T-helper 2 cell treated with Interferon-gamma antibody and Interleukin-4, amounts not matched to agents 100 ng/mL and 5 ng/mL, for 36 hours (primary cell): ENCODE results near the gene MAST3. TPM values are rescaled to one million over a fixed set of nuclear protein-coding genes. Genes with fewer than 3 reads are reported as not detected.

ENCODE experiments used
- intact Hi-C: fragments of 100-400 bp; cut with micrococcal nuclease; formaldehyde crosslinking; loops from one replicate; pipeline ENCODE4 v1.15.1; 2023
- total RNA-seq: library from RNA; stranded (reverse); gene quantifications from 2 replicates; pipeline ENCODE4 v1.2.3, GENCODE V29; 2022

The MAST3 gene
- total RNA-seq, 1 donor from 2014 or later, result 22.5 TPM

DNA sequence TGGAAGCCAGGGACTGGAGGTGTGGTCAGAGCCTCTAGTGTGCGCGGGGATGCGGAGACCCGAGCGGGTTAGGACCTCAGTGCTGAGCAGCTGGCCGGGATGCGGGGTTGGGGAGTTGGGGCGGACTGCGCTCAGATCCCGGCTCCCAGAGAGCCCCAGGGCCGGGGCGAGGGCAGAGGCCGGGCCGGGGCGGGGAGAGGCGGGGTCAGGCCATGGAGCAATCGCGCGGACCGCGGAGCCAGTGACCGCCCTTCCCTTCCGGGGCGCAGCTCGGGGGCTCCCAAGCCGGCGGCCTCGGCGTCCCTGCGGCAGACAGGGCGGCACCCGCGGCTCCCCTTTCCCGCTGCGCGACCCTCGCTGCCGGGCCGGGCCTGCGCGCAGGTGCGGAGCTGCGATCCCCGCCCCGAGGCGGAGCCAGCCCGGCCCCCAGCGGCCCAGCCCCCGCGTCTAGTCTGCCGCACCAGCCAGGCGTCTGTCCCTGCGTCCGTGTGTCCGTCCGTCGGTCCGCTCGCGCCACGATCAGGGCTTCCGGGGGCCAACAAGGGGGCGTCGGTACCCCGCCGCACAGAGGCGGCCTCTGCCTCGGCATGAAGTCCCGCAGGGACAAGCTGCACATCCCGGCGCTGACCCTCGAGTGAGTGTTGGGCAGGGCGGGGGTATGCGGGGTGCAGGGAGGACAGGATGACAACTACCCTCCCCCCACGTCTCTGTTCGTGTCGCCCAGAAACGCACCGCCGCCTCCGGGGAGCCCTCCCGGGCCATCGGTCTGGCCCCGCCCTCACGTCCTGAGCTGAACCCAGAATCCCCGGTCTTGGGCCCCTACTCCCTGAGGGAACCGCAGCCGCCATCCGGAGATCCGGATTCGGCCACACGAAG, 12.4 kb downstream of the MAST3 start:
- intact Hi-C loops, result loop anchor here (5.0 kb wide), 1 partner anchor 142 kb away; no protein-coding TSS in a partner anchor

DNA sequence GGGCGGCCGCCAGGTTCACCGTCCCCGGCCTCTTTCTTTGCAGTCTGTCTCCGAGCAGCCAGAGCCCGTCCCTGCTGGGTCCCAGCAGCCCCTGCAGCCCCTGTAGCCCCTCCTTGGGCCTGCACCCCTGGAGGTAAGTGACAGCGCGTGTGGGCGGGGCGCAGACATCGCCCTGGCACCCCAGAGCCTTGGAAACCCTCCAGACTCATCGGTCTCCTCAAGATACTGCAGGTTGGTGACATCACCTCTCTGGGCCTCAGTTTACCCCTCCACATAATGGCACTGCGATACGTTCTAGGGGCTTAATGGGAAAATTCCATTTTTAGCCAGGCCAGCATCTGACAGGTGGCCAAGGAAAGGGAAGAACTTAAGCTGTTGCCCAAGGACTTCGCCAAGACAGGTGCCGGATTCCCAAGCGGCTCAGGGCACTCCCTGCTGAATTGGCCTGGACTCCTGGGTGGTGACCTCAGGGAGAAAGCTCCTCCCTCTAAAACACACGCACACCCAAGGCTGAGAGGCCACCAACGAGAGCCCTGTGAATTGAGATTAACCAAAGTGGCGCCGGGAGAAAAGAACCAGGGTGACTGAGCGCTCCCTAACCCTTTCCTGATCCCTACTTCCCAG, 13.1 kb downstream of the MAST3 start:
- intact Hi-C loops, result loop anchor here (5.0 kb wide), 1 partner anchor 142 kb away; no protein-coding TSS in a partner anchor

DNA sequence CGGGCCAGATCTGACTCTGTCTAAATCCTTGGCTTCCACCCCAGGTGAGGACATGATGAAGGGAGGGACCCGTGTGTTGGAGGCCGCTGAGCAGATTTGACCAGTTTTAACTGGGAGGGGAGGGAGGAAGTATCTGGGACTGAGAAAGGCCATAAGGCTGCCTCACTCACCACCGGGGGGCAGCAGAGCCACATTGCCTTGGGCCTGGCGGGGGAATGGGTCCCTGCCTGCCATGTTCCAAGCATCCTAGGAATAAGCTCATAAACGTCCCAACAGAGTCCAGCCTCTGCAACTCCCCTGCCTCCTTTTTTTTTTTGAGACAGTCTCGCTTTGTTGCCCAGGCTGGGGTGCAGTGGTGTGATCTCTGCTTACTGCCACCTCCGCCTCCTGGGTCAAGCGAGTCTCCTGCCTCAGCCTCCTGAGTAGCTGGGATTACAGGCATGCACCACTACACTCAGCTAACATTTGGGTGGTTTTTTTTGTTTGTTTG, 15.5 kb downstream of the MAST3 start:
- intact Hi-C loops, result loop anchor here (1.0 to 5.0 kb wide), 3 partner anchors 39 to 139 kb away; no protein-coding TSS in a partner anchor

DNA sequence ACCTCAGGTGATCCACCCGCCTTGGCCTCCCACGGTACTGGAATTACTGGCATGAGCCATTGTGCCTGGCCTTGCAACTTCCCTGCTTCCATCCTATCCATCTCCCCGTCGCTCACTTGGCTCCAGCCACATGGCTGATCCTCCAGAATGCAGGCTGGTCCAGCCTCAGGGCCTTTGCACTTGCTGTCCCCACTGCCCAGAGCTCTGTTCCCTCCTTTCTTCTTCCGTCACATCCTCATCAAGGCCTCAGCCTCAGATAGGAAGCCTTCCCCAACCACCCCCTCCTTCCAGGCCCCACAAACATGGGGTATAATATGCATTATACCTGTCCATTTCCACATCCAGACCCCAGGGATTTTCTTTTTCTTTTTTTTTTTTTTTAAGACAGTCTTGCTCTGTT, 16.2 kb downstream of the MAST3 start:
- intact Hi-C loops, result loop anchor here (1.0 to 5.0 kb wide), 3 partner anchors 38 to 138 kb away; no protein-coding TSS in a partner anchor

DNA sequence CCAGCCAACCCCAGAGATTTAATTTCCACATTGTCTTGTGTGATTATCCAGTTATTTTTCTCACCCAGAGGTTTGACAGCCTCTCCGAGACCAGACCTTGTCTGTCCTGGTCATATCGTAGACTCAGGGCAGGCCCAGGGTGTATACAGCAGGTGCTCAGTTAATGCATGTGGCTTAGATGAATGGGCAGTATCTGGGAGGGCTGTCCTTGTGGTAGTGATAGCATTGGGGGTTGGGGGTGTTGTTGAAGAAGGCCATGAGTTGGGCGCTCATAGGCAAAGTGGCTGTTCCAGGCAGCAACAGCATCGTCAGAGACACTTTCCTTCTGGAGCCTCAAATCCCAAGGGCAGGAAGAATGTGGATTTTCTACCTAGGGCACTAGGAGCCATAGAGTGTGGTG, 16.9 kb downstream of the MAST3 start:
- intact Hi-C loops, result loop anchor here (5.0 kb wide), 1 partner anchor 138 kb away; no protein-coding TSS in a partner anchor

DNA sequence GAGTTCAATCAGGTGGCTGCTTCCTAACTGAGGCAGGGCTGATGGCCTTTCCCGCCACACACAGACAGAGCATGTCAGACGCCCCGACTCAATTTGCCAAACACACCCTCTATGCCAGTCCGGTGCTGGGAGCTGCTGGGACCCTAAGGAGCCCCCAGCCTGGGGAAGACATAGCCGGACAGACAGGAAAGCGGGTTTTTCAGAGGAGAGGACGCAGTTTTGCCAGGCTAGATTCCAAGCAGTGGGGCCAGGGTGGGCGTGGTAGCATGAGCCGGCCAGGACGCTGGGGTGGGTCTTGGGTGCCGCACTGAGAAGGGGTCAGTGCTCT, 19.8 kb downstream of the MAST3 start:
- intact Hi-C loops, result loop anchor here (5.0 kb wide), 1 partner anchor 110 kb away; the partner anchor contains the start of gene ARRDC2

DNA sequence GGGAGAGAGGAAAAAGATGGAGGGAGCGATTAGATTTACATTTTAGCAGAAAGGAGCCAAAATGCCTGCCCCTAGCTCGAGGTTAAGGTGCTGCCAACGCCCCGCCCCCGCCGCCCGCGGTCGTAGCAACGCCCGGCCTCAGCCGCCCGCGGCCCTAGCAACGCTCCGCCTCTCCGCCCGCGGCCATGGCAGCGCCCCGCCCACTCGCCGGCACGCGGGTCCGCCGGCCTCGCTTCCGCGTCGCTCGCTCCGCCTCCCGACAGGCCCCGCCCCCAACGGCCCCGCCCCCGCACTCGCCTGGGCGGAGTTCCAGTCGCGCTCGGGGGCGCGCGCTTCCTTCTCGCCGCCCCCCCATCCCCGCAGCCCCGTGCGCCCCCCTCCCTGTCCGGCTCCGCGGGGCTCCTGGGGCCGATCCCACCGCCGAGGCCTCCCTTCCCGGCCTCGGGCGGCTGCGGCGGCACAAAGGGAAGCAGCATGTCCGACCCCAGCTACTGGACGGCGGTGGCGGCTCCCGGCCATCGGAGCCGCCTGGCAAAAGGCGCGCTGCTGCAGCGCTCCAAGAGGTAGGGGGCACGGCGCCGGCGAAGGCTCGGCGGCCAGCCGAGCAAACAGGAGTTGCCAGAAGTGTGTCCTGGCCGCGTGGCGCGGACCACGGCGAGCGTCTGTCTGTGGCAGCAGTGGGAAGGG, 20.3 kb downstream of the MAST3 start:
- intact Hi-C loops, result loop anchor here (2.0 to 5.0 kb wide), 3 partner anchors 29 to 111 kb away; partner anchors contain the start of genes ARRDC2 and MPV17L2

DNA sequence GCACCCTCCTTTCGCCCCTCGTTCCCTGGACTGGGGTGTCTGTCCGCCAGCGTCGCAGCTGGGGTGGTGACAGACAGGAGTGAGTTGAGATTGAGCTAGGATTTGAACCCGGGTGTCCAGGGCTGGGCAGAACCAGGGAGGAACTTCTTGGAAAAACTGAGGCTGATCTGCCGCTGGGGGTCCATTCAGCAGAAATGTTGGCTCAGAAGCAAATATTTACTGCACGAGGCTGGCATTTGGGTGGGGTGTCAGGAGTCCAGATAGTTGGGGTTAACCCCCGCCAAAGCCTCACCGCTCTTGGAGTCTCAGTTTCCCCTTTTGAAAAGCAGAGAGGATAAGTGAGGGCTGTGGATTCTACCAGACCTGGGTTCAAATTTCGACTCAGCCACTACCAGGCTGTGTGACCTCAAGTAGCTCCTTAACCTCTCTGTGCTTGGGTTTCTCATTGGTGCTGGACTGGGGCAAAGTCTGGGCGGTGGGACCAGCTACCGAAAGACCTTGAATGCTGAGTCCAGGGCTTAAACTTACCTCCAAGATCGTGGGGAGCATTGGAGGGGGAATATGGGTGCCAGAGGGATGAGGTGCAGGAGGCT, 20.9 kb downstream of the MAST3 start:
- intact Hi-C loops, result loop anchor here (1.0 to 5.0 kb wide), 4 partner anchors 30 to 111 kb away; partner anchors contain the start of genes ARRDC2 and MPV17L2

DNA sequence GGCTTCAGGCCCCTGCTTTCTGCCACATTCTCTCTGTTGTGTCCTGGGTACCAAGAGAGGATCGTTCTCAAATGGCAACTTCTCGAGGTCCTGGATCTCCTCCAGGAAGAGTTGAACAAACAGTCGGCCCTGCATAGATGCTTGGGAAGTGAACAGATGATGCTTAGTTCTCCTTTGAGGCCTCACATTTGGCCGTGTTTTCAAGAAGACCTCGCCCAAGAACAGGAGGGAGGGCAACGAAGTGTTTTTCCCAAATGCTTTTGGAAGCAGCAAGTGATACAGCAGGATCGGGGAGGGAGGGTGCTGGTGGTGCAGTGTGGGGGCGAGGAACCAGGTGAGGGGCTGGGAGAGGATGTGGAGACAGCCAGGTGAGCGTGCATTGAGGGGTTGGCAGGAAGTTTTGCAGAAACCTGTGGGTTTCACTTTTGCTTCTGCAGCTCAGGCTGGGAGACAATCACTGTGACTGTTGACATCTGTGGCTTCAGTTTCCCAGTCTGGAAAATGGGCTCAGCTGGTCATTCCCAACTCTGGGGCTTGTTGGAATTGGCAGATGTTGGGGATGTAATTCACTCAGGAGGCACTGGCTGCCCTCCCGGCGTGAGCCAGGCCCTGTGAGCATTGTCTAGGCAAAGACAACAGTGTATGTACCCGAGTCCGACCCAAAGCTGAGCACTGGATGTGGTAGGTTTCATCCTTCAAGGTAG, 21.6 kb downstream of the MAST3 start:
- intact Hi-C loops, result loop anchor here (1.0 to 5.0 kb wide), 4 partner anchors 30 to 112 kb away; partner anchors contain the start of genes ARRDC2 and MPV17L2

DNA sequence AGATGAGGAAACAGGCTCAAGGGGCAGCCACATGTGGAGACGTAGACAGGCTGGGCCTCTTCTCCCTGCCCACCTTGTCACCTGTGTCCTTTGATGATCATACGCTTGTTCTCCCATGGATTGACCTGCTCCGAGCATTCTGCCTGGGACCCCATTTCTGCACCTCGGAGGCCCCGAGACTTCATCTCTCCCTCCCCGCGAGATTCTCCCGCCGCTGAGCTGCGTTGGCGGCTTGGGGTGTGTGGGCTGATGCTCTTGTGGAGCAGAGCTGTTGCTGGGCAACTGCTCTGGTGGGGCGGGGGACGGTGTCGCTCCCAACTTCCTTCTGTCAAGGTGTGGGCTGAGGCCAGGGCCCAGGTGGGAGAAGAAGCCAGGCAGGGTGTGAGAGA, 22.1 kb downstream of the MAST3 start:
- intact Hi-C loops, result loop anchor here (1.0 to 5.0 kb wide), 4 partner anchors 31 to 112 kb away; partner anchors contain the start of genes ARRDC2 and MPV17L2

DNA sequence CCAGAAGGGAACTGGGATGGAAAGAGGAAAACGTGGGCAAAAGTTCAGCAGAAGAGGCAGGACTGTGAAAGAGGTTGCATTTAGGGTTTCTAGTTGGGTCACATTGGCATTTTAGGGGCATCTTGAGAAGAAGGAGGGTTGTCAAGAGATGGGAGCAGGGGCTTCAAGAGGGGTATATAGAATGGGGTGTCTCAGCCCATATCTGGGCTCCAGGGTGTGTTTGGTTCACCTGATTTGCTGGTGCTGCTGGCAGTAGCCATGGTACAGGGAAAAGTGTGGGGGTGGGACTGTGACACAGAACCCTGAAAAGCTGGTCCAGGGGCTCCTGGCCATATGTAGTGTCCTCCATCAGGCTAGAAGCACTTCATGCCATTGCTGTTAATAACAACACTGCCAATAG, 22.5 kb downstream of the MAST3 start:
- intact Hi-C loops, result no loop called here

DNA sequence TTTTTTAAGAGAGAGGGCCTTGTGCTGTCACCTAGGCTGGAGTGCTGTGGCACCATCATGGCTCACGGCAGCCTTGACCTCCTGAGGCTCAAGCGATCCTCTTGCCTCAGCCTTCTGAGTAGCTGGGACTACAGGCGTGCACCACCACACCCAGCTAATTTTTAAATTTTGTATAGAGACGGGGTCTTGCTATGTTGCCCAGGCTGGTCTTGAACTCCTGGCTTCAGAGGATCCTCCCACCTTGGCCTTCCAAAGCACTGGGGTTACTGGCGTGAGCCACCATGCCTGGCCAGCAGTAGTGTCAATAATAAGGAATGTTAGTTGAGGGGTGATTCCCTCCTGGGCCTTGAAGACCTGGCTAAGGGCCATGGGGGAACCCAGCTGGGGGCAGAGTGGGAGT, 23.6 kb downstream of the MAST3 start:
- intact Hi-C loops, result no loop called here

DNA sequence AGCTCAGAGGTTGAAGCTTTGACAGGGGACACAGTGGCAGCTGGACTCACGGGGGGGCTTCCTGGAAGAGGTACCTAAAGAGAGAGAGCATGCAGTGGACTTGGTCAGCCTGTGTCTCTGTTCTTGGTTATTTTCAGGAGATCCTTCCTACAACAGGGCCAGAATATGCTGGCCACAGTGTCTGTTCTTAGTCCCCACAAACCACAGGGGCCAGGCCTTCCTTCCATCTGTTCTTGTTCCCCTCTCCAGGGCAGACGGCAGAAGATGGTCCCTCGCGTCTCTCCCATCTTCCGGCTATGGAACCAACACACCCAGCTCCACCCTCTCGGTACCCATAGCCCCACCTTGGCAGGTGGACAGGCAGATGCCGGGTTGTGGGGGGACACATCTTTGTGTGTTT, 24.8 kb downstream of the MAST3 start:
- intact Hi-C loops, result no loop called here

DNA sequence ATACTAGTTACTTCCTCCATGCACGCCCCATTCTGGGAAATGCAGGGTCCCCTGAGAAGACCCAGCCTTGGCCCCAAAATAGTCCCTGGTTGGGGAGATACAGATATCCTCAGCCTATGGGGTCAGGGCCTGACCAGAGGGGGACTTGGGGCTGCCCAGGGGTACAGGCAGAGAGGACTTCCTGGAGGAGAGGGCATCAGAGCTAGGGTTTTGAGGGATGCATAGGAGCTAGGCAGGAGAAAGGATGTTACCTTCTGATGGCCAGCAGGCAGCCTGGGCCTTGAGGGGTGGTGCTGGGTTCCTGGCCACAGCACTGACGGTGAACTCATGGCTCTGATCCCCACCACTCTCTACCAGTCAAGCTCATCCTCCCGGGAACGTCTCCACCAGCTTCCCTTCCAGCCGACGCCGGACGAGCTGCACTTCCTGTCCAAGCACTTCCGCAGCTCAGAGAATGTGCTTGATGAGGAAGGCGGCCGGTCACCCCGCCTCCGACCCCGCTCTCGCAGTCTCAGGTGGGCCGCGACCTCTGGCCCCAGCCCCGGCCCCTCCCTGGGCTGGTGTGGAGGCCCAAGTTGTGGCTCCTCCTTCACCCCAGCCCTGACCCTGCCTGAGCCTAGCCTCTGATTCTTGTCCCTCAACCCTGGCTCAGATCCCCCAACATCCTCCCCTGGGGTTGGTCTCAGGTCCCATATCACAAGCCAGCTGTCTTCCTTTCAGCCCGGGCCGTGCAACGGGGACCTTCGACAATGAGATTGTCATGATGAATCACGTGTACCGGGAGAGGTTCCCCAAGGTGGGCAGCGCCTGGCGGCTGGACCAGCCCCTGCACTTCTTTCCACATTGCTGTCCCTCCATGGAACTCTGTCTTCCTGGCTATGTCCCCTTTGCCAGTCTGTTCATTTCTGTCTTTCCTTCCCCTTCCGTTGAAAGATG, 25.6 kb downstream of the MAST3 start:
- intact Hi-C loops, result no loop called here

DNA sequence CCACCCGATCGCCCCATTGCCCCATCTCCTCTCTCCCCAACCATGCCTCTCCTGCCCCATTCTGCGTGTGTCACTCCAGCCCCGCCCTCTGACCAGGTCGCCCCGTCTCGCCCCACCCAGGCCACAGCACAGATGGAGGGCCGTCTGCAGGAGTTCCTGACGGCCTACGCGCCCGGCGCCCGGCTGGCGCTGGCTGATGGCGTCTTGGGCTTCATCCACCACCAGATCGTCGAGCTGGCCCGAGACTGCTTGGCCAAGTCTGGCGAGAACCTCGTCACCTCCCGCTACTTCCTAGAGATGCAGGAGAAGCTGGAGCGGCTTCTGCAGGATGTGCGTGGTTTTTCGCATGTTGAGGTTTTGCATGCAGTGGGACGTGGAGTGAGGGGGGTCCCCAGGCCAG, 26.2 kb downstream of the MAST3 start:
- intact Hi-C loops, result no loop called here

DNA sequence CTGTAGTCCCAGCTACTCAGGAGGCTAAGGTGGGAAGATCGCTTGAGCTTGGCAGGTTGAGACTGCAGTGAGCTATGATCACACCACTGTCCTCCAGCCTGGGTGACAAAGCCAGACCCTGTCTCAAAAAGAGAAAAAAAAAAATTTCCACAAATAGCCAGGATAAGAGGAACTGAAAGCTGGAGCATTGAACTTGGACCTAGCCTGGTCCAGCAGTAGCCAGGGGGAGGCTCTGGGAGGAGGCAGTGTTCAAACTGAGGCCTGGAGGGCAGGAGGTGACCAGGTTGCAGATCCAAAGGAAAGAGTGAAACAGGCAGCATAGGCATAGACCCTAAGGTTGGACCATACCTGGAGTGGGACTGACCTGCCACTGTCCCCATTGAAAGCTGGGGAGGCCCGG, 28.5 kb downstream of the MAST3 start:
- intact Hi-C loops, result no loop called here

DNA sequence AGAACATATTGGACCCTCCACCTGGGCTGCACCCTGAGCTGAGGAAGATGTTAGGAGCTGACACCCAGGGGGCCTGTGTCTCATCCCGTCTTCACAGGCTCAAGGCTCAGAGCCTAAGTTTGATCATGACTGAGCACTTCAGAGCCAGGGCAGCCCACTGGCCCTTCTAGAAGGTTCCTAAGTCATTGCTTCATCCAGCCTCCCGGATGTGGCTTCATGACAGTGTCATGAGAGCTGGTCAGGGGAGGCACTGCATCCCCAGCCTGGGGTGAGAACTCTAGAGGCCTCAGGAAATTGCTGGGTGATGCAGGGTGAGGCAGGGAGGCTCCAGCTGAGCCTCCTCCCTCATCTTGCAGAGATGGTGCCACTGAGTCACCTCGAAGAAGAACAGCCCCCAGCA, 30.5 kb downstream of the MAST3 start:
- intact Hi-C loops, result no loop called here

DNA sequence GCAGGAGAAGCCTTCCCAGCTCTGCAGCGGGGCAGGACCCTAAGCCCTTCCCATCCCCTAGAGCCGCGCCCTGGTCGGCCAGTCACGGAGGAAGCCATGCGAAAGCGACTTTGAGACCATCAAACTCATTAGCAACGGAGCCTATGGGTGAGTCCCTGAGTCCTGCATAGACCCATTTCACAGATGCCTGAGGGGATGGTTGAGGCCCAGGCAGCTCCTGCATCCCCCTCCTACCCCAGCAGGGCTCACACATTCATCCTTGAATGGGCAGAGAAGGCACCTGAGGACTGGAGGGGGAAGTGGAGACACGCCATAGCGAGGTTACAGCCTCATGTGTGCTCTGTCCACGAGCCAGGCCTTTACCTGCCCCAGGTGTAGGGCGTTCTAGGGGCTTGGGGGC, 31.2 kb downstream of the MAST3 start:
- intact Hi-C loops, result no loop called here

DNA sequence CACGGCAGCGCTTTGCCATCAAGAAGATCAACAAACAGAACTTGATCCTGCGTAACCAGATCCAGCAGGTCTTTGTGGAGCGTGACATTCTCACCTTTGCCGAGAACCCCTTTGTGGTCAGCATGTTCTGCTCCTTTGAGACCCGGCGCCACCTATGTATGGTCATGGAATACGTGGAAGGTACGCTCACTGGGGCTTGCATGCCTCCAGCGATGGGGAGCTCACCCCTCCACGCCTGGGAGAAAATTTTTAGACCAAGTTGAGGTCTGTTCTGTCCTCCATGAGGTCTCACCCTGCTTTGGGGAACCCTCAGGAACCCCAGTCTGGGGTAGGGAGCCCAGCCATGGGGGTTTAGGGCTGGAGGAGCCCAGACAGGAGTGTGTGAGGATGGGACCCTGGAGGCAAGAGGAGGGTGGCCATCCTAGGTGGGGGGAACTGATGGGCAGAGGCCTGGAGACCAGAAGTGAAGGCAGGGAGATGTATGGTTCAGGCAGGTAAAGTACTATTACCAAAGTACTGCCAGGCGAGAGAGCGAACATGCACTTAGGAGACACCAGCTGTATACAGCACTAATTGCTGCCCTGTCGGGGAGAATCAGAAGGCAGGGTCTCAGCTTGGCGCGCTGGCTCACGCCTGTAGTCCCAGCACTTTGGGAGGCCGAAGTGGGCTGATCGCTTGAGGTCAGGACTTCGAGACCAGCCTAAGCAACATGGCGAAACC, 33.1 kb downstream of the MAST3 start:
- intact Hi-C loops, result no loop called here
